Activated CD4-positive, alpha-beta T cell treated with anti-CD3 and anti-CD28 coated beads, Interleukin-2, amount 50 U/mL, for 1 hour (primary cell): ENCODE measurements around the gene MMP15.
"Not testable (repeated sequence)": the region's sequence is repeated elsewhere in the genome, so short reads cannot be mapped to it uniquely, and the experiment has no call there.

Experiments used
- DNase-seq: peaks from one replicate; pipeline ENCODE4 v3.0.0-alpha.2; 2020

MMP15 gene

DNA sequence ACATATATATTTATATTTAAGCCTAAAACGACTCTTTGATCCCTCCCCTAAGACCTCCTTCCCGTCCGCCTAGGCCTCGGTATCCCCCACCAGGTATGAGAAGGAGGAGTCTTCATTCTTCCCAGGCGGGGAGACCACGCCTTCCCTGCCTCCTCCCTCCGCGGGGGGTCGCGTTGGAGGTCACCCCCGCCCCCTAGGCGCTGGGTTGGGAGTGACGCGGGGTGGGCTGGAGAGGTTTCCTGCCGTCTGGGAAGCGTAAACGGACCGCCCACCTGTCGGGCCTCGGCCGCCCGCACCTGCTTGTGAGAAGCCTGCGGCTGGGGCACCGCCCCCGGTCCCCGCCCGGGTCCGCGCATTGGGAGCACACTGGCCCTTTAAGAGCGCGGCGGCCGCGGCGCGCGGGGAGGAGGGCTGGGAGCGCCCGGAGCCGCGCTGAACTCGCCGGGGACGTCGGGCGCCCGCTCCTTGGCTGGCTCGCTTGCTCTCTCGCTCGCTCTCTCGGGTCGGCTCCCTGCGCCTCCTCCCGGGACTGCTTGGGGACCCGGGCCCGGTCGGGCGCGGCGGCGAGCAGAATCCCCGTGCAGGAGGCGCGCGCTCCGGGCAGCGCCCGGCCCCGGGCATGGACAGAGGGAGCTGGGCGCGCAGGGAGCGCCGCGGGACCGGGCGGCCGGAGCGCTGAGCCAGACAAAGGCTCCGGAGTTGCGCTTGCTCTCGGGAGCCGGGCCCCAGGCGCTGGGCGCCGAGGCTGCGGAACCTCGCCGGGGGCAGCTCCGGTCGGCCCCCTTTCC is at the start of gene MMP15:
TSS of gene MMP15 (plus strand) at position 404 of the 788 bp plus-strand sequence. CDS start 597 bp downstream, outside the sequence.
- DNase-seq, result peak; percentile 60

DNA sequence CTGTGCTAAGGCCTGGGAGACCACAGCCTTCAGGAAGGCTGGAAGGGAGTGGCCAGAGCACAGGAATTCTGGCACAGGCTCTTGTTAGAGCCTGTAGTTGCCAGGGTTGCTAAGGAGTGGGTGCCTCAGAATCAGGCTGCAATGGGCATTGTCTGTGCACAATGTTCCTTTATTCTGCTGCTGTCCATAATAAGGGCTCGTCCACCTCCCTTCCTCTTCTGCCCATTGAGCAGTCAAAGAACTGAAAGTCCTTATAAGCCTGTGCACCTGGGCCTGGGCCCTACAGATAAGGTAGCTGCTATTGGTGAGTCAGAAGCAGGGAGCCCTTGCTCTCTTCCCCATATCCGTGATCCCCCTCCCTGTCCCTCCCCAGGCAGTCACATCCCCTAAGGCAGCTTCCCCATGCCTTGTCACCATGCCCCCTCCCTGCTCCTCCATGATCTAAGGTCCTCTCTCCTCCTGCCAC is 49.2 kb upstream of the MMP15 start:
- DNase-seq, result no peak

DNA sequence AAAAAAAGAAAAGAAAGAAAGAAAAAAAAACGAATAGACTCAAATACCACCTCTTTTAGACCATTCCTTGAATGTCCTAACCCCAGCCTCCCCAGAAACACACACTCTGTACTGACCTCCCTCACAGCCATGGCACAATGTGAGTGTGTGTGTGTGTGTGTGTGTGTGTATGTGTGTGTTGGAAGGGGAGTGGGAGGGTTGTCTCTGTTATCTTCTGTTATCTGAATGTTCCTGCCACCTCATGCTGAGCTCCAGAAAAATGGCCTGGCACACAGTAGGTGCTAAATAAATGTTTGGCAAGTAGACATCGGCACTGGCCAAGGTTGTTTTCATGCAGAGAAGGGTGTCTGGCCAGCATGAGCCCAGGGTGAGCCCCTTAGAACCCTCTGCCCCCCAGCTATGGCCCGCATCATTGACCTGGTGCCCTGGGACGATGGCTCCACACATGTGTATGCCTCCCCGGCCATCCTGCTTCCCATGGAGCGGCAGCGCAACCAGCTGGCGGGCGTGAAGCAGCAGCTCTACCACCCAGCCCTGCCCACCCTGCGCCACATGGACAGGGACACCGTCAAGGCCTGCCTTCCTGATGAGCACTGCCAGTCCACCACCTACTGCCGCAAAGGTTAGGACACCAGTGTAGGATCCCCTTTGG is 48.0 kb upstream of the MMP15 start:
- no peak for DNase-seq

GRCh38 chr16:57978070-57978465 is 47.5 kb upstream of the MMP15 start:
- DNase-seq, result not testable (repeated sequence)

DNA sequence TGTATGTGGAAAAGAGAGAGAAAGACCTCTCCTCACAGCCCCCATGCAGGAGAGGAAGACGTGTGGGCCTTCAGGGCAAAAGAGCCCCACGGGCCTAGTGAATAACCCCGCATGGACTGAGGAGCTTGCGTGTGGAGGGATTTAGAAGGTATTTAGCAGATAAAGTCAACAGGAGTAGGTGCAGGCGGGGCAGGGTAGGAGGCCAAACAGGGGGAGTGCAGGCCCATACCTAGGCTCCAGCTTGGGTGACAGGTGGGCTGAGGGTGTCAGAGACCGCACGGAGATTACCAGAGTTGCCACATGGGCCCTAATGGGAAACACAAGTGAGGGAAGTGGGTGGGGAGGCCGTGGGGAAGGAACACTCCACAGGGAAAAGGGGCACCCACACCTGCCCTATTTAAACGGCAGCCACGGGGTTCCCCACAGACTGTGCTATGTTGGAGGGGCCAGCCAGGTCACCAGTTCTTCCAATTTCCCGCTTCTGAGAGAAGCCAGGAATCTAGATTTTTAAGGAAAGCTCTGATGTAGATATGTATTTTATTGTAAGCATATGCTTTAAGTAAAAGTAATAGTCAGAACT is 46.5 kb upstream of the MMP15 start:
- no peak for DNase-seq

- no peak for DNase-seq
These were observed 43.9 kb upstream of the MMP15 start for GRCh38 chr16:57981636-57982035.

DNA sequence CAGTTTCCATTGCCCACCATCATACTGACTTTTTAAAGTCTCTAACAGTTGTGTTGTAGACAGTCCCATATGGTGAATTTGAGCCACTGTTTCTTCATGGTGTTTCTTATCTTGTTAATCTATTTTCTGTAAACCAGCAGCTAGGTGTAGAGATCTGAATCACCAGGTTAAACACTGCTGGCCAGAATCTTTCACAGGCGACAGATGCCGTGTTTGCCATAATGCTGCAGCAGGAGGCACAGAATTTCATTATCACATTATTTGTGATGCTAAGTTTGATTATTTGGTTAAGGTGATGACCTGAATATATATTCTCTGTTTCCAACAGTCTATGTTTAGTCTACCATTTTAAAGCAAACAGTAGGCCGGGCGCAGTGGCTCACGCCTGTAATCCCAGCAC is 43.2 kb upstream of the MMP15 start:
- no peak for DNase-seq

- DNase-seq, result peak; percentile 91
These were observed 40.9 kb upstream of the MMP15 start for GRCh38 chr16:57984443-57985203.

DNA sequence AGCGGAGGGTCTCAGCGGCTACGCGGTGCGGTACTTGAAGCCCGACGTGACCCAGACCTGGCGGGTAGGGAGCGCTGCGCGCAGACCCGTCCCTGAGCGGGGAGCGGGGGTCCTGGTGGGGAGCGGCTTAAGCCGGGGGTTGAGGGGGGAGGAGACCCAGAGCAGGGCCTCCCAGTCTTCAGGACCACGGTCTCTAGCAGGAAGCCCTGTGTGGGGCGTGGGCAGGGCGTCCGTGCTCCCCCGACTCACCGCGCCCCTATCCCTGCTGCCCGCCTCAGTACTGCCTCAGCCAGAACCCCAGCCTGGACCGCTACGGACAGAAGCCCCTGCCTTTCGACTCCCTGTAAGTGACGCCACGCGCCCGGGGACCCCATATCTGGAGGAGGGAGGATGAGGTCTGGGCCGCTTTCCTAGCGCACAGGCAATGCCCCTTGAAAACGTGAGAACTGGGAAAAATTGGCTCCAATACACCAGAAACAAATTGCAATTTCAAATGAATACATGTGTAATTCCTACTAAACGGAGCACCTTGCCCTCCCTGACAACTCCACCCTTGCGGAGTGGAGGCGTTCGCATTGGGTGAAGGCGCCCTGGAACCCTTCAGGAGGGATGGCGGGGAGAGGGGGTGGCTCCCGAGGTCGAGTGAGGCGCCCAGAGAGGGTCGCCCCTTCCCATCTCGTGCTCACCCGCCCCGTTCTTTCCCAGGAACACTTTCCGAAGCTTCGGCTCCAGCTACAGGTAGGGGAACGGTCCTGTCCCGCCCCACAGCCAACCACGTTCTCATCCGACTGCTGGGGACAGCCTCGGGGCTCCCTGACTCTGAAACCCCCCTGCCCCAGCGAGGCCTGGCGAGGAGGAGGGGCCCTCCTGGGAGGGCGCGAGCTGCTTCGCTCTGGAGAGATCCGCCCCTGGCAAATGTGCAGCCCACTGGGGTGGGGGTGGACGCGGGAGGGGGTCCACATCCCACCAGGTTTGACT is 40.1 kb upstream of the MMP15 start:
- no peak for DNase-seq

- no peak for DNase-seq
These were observed 39.4 kb upstream of the MMP15 start for GRCh38 chr16:57986196-57986595.

DNA sequence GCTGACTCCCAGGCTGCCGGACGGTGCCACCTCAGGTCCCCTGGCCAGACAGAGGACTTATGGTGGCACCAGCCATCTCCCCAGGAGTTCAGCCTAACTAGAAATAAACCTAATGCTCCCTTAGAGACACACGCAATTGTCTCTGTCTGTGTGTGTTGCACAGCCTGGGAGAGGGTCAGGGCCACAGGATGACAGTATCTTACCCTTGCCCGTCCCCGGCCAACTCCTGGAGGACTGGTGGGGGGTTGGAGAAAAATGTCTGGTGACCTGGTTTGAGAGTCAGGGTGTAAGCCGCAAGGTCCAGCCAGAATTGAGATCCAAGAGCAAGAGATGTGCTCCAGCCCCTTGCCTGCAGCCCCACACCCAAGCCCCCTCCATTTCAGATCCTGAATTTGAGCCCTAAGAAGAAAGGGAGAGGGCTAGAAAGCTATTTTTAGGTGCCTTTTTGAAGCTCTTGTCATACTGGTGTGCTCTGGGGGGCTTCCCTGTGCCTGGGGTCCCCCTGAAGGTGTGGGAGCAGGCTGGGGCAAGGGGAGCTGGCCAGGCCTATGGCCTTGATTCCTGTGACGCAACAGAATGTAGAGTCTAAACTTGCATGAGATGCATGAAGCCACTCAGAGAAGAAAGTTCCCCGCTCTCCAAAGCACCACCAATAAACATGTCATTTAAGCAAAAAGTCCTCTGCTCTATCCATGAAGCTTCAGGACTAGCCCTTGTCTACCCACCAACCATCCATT is 37.9 kb upstream of the MMP15 start:
- DNase-seq, result no peak

DNA sequence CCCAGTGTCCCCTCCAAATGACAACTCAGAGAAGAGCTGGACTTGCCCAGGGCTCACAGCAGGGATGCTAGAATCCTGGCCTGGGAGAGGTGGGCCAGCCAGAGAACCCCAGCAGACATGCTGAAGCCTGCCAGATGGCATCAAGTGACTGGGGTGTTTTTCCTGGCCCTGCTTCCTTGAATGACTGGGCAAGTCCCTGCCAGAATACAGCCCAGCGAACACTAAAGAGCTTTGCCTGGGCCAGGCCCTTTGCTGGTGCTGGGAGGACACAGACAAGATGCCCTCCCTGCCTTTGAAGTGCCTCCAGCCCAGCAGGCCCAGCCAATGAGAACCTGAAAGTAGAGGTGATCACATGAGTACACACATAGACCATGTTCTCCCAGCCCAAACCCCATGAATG is 36.6 kb upstream of the MMP15 start:
- DNase-seq, result no peak

DNA sequence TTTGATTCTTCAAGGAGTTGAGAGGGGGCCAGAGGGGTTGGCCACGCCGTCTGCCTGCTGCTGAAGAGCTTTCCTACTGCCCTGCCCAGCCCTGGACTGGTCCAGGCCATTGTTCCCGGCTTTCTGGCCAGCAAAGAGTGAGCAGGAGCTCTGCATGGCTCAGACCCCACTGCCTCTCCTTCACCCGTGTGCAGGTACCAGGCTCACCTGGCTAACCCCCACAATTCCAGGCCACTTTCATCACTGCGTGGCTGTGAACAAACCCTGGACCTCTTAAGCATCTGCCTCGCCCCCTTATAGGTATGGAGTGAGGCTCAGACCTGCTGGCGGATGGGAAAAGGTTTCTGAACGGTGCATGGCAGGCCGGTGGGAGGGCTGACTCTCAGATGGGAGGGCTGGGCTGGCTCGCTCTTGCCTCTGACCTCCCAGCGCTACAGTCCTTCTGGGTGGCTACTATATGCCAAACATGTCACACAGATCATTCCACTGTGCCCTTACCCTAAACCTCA is 33.9 kb upstream of the MMP15 start:
- no peak for DNase-seq

DNA sequence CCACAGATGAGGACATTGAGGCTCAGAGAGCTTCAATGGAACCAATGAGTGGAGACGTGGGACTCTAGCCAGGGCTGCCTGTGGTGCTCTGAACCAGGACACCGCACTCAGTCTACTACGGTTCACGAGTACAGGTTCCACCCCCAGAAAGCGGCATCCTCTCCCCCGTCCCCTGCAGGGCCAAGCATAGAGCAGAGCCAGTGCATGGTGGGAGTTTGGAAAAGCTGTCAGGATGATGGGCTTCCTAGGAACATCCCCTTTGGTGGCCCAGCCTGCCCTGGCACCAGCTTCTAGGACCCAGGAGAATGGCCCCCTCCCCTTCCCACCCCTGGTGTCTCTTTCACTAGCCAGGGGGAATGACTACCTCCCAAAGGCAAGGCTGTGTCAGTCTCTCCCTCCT is 33.5 kb upstream of the MMP15 start:
- no peak for DNase-seq

GRCh38 chr16:57993438-57993837 is 32.1 kb upstream of the MMP15 start:
- DNase-seq, result no peak

GRCh38 chr16:57993897-57994296 is 31.7 kb upstream of the MMP15 start:
- DNase-seq, result no peak

GRCh38 chr16:57994361-57994760 is 31.2 kb upstream of the MMP15 start:
- no peak for DNase-seq

DNA sequence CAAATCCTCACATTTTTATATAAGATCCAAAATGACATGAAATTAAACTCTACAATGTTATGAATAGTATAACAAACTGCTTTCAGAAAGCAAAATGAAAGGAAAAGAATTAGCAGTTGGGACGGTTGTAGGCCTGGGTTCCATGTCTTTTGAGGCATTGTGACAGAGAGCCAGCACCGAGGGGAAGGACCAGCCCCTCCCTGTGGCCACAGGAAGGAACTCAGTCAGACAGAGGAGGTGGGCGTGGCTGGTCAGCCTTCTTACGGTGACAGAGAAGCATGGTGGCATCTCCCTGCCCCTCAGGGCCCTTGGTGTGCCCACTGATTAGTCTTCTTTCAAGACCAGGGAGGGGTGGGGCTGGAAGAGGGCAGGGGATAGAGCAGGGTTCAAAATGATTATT is 30.8 kb upstream of the MMP15 start:
- DNase-seq, result peak; percentile 32

DNA sequence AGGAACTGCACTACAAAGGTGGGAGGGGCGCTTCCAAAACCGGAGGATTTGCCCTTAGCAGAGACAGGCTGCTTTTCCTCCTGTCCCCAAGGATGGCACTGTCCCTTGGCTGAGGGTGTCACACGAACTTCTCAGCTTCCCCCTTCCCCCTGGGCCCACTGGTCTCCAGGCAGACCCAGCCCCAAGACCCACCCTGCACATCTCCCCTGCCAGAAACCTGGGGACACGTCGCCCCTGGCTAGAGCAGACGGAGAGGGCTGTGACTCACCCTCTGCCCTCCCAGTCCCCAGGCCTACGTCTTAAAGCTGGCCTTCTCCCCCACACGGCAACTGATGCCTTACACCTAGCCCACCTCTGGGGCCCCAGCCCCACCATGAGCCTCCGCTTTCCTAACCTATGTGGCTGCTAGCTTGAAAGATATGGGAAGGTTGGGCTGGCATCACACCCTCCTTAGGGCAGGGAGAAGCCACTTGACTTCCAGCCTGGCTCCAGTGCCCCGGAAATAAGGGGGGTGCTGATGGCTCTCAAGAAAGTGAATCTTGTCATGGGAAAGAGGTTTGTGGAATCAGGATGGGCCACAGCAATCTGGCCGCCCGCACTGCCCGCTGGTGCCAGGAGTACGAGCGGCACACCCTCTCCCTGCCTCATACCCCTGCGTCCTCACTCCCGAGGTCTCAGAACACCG is 29.7 kb upstream of the MMP15 start:
- DNase-seq, result no peak

DNA sequence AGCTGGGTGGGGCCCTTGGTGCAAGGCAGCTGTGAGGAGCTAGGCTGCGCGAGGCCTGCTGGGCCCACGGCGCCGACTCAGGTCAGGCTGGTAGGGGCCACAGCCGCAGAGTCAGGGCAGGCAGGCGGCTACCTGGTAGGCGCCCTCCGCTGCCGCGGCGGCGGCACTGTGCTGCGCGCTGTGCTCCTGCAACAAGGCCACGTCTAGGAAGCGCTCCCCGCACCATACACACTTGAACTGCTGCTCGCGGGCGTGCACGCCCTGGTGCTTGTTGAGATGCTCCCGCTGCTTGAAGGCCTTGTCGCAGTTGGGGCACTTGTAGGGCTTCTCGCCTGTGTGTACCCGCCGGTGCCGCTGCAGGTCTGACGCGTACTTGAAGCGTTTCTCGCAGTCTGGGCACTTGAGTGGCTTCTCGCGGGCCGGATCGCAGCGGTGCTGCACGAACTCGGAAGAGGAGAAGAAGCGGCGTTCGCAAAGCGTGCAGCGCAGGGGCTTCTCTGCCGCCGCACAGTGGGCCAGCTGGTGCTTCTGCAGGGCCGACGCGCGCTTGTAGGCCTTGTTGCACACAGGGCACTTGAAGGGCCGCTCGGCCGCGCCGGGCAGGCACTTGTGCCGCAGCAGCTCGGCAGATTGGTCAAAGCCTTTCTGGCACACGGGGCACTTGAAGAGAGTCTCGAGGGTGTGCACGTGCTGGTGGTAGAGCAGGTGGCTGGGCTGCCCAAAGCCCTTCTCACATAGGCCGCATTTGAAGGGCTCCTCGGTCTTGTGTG is 29.0 kb upstream of the MMP15 start:
- no peak for DNase-seq
